Measurements from ENCODE around the gene TRIM63. TPM values are rescaled to one million over a fixed set of nuclear protein-coding genes. Genes with fewer than 3 reads are reported as not detected.
A peak's percentile ranks its signal among the peaks of the same experiment; 100 is the strongest.

TRIM63 gene
- total and polyA plus RNA-seq, 2 of the 13 experiments (the other 11 are each of a cell fraction or from before 2014, with no cell fraction given): not detected

DNA sequence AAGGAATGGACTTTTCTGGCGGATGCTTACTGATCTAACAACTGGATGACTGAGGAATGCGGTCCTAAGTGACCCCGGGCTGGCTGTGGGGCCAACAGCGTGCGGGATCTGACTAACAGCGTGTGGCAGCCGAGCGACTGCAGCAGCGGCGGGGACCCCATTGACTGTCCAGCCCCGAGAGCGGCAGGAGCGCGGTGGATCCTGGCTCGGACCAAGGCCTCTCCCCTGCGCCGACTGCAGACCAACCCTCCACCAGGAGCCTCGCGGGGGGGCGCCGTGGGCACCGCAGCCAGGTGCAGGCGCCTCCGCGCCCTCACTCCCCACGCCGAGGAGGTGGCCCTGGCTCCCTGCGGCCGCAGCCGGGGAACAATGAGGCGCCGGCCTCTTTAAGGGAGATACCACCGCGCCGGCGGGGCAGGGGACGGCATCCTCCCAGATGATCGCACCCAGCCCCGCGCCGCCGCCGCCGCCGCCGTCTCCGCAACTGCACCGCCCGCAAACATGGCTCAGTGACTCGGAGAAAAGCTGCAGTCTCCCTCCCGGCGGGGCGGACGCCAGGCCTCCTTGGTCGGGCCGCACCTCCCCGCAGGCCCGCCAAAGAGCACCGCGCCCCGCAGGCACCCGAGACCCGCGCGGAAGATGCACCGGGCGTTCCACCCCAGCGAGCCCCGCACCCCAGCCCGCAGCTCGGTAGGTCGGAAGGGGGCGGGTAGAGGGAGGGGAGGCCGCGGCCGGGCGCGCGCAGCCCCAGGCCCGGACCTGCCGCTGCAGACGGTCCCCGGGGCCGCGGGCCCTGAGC lies 43.5 kb upstream of the TRIM63 start (continued):
- TF ChIP-seq CCAR2 (optimal IDR thresholded peaks at IDR 0.05; ENCODE audit: low read depth, low read length): no peak
- TF ChIP-seq PRPF4 (IDR thresholded peaks at IDR 0.05; ENCODE audit: low read depth, low read length, poor library complexity, severe bottlenecking): no peak
- no peak for TF ChIP-seq ZNF367 (CRISPR knock-in tag; IDR thresholded peaks at IDR 0.05; ENCODE audit: borderline replicate concordance)
- TF ChIP-seq, protein P1, sequence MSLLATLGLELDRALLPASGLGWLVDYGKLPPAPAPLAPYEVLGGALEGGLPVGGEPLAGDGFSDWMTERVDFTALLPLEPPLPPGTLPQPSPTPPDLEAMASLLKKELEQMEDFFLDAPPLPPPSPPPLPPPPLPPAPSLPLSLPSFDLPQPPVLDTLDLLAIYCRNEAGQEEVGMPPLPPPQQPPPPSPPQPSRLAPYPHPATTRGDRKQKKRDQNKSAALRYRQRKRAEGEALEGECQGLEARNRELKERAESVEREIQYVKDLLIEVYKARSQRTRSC (CRISPR knock-in tag; IDR thresholded peaks at IDR 0.05; ENCODE audit: low read depth): no peak
- TF ChIP-seq HDAC1 (CRISPR knock-in tag; IDR thresholded peaks at IDR 0.05): 0 out of 2 replicates have a peak, but pooled peaks have one; percentile 21
- no peak for TF ChIP-seq CENPT (CRISPR knock-in tag; IDR thresholded peaks at IDR 0.05; ENCODE audit: low read depth)
- TF ChIP-seq, protein P2, sequence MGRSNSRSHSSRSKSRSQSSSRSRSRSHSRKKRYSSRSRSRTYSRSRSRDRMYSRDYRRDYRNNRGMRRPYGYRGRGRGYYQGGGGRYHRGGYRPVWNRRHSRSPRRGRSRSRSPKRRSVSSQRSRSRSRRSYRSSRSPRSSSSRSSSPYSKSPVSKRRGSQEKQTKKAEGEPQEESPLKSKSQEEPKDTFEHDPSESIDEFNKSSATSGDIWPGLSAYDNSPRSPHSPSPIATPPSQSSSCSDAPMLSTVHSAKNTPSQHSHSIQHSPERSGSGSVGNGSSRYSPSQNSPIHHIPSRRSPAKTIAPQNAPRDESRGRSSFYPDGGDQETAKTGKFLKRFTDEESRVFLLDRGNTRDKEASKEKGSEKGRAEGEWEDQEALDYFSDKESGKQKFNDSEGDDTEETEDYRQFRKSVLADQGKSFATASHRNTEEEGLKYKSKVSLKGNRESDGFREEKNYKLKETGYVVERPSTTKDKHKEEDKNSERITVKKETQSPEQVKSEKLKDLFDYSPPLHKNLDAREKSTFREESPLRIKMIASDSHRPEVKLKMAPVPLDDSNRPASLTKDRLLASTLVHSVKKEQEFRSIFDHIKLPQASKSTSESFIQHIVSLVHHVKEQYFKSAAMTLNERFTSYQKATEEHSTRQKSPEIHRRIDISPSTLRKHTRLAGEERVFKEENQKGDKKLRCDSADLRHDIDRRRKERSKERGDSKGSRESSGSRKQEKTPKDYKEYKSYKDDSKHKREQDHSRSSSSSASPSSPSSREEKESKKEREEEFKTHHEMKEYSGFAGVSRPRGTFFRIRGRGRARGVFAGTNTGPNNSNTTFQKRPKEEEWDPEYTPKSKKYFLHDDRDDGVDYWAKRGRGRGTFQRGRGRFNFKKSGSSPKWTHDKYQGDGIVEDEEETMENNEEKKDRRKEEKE (IDR thresholded peaks at IDR 0.05): no peak
- no peak for TF ChIP-seq ZNF121 (CRISPR knock-in tag; IDR thresholded peaks at IDR 0.05)
- TF ChIP-seq, protein P3, sequence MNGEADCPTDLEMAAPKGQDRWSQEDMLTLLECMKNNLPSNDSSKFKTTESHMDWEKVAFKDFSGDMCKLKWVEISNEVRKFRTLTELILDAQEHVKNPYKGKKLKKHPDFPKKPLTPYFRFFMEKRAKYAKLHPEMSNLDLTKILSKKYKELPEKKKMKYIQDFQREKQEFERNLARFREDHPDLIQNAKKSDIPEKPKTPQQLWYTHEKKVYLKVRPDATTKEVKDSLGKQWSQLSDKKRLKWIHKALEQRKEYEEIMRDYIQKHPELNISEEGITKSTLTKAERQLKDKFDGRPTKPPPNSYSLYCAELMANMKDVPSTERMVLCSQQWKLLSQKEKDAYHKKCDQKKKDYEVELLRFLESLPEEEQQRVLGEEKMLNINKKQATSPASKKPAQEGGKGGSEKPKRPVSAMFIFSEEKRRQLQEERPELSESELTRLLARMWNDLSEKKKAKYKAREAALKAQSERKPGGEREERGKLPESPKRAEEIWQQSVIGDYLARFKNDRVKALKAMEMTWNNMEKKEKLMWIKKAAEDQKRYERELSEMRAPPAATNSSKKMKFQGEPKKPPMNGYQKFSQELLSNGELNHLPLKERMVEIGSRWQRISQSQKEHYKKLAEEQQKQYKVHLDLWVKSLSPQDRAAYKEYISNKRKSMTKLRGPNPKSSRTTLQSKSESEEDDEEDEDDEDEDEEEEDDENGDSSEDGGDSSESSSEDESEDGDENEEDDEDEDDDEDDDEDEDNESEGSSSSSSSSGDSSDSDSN (CRISPR knock-in tag; IDR thresholded peaks at IDR 0.05): peak; percentile 88
- TF ChIP-seq, protein P4, sequence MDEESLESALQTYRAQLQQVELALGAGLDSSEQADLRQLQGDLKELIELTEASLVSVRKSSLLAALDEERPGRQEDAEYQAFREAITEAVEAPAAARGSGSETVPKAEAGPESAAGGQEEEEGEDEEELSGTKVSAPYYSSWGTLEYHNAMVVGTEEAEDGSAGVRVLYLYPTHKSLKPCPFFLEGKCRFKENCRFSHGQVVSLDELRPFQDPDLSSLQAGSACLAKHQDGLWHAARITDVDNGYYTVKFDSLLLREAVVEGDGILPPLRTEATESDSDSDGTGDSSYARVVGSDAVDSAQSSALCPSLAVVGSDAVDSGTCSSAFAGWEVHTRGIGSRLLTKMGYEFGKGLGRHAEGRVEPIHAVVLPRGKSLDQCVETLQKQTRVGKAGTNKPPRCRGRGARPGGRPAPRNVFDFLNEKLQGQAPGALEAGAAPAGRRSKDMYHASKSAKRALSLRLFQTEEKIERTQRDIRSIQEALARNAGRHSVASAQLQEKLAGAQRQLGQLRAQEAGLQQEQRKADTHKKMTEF (CRISPR knock-in tag; IDR thresholded peaks at IDR 0.05): peak; percentile 75; the same call in 1 of the 2 replicates
- TF ChIP-seq ZFYVE20 (CRISPR knock-in tag; IDR thresholded peaks at IDR 0.05; ENCODE audit: borderline replicate concordance, low read depth): 0 out of 2 replicates have a peak, but pooled peaks have one; percentile 52
- TF ChIP-seq, protein P5, sequence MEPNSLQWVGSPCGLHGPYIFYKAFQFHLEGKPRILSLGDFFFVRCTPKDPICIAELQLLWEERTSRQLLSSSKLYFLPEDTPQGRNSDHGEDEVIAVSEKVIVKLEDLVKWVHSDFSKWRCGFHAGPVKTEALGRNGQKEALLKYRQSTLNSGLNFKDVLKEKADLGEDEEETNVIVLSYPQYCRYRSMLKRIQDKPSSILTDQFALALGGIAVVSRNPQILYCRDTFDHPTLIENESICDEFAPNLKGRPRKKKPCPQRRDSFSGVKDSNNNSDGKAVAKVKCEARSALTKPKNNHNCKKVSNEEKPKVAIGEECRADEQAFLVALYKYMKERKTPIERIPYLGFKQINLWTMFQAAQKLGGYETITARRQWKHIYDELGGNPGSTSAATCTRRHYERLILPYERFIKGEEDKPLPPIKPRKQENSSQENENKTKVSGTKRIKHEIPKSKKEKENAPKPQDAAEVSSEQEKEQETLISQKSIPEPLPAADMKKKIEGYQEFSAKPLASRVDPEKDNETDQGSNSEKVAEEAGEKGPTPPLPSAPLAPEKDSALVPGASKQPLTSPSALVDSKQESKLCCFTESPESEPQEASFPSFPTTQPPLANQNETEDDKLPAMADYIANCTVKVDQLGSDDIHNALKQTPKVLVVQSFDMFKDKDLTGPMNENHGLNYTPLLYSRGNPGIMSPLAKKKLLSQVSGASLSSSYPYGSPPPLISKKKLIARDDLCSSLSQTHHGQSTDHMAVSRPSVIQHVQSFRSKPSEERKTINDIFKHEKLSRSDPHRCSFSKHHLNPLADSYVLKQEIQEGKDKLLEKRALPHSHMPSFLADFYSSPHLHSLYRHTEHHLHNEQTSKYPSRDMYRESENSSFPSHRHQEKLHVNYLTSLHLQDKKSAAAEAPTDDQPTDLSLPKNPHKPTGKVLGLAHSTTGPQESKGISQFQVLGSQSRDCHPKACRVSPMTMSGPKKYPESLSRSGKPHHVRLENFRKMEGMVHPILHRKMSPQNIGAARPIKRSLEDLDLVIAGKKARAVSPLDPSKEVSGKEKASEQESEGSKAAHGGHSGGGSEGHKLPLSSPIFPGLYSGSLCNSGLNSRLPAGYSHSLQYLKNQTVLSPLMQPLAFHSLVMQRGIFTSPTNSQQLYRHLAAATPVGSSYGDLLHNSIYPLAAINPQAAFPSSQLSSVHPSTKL (CRISPR knock-in tag; IDR thresholded peaks at IDR 0.05): peak; percentile 43
- no peak for TF ChIP-seq STAG1 (CRISPR knock-in tag; IDR thresholded peaks at IDR 0.05)
- TF ChIP-seq MYC (CRISPR knock-in tag; IDR thresholded peaks at IDR 0.05; ENCODE audit: borderline replicate concordance): peak; percentile 80; the same call in 1 of the 2 replicates
- no peak for TF ChIP-seq ZNF557 (CRISPR knock-in tag; IDR thresholded peaks at IDR 0.05)
- no peak for TF ChIP-seq HNRNPL (IDR thresholded peaks at IDR 0.05; ENCODE audit: low read depth, low read length)
- TF ChIP-seq ZNF253 (CRISPR knock-in tag; IDR thresholded peaks at IDR 0.05; ENCODE audit: borderline replicate concordance): no peak
